Measurements from ENCODE around the gene GNS.
A peak's percentile ranks its signal among the peaks of the same experiment; 100 is the strongest.

GNS gene

GRCh38 chr12:64752833-64753238, 6.4 kb downstream of the GNS start:
- Histone ChIP-seq H3K36me3 (ENCODE audit: control insufficient read depth in 2 of 2, insufficient read depth in 2 of 2, low read length in 2 of 2) (peaks cover 7 to 11% of the 10 kb centered on the region in 2 donors), H3K9me3 (ENCODE audit: control insufficient read depth in 2 of 2, low read length in 2 of 2) (no peaks in the 10 kb centered on the region), H3K9ac (ENCODE audit: low read depth in 1 of 2, low read length in 2 of 2) (no peak overlapping the region), H3K27me3 (ENCODE audit: control insufficient read depth in 2 of 2, insufficient read depth in 2 of 2, low read length in 2 of 2) (no peaks in the 10 kb centered on the region), H3K27ac (ENCODE audit: low read depth in 2 of 2, low read length in 2 of 2) (no peak overlapping the region), H3K4me3 (ENCODE audit: low read length in 2 of 2) (no peak overlapping the region), H3K4me1 (ENCODE audit: control insufficient read depth in 2 of 2, insufficient read depth in 2 of 2, low read length in 2 of 2) (no peaks in the 10 kb centered on the region)

GRCh38 chr12:64752032-64752431, 7.2 kb downstream of the GNS start:
- H3K9me3 ChIP-seq (ENCODE audit: control insufficient read depth in 2 of 2, low read length in 2 of 2): no peaks in the 10 kb centered on the region
- H3K27ac ChIP-seq (ENCODE audit: low read depth in 2 of 2, low read length in 2 of 2): no peak overlapping the region
- peaks cover 7 to 16% of the 10 kb centered on the region in 2 donors for H3K36me3 ChIP-seq (ENCODE audit: control insufficient read depth in 2 of 2, insufficient read depth in 2 of 2, low read length in 2 of 2)
- no peak overlapping the region for H3K9ac ChIP-seq (ENCODE audit: low read depth in 1 of 2, low read length in 2 of 2)
- no peaks in the 10 kb centered on the region for H3K4me1 ChIP-seq (ENCODE audit: control insufficient read depth in 2 of 2, insufficient read depth in 2 of 2, low read length in 2 of 2)
- no peaks in the 10 kb centered on the region for H3K27me3 ChIP-seq (ENCODE audit: control insufficient read depth in 2 of 2, insufficient read depth in 2 of 2, low read length in 2 of 2)
- no peak overlapping the region for H3K4me3 ChIP-seq (ENCODE audit: low read length in 2 of 2)

- Histone ChIP-seq H3K9me3 (ENCODE audit: control insufficient read depth in 2 of 2, low read length in 2 of 2) (no peaks in the 10 kb centered on the region), H3K27me3 (ENCODE audit: control insufficient read depth in 2 of 2, insufficient read depth in 2 of 2, low read length in 2 of 2) (no peaks in the 10 kb centered on the region), H3K9ac (ENCODE audit: low read depth in 1 of 2, low read length in 2 of 2) (no peak overlapping the region), H3K4me3 (ENCODE audit: low read length in 2 of 2) (no peak overlapping the region), H3K4me1 (ENCODE audit: control insufficient read depth in 2 of 2, insufficient read depth in 2 of 2, low read length in 2 of 2) (peaks cover 3% of the 10 kb centered on the region in 2 donors), H3K36me3 (ENCODE audit: control insufficient read depth in 2 of 2, insufficient read depth in 2 of 2, low read length in 2 of 2) (peaks cover 8 to 16% of the 10 kb centered on the region in 2 donors), H3K27ac (ENCODE audit: low read depth in 2 of 2, low read length in 2 of 2) (no peak overlapping the region)
These were observed 9.6 kb downstream of the GNS start for GRCh38 chr12:64749461-64750200.

GRCh38 chr12:64747695-64748094, 11.5 kb downstream of the GNS start:
- Histone ChIP-seq H3K36me3 (ENCODE audit: control insufficient read depth in 2 of 2, insufficient read depth in 2 of 2, low read length in 2 of 2) (peaks cover 20 to 25% of the 10 kb centered on the region in 2 donors), H3K27ac (ENCODE audit: low read depth in 2 of 2, low read length in 2 of 2) (no peak overlapping the region), H3K9ac (ENCODE audit: low read depth in 1 of 2, low read length in 2 of 2) (no peak overlapping the region)

GRCh38 chr12:64746663-64747062, 12.5 kb downstream of the GNS start:
- peaks cover 22 to 31% of the 10 kb centered on the region in 2 donors for H3K36me3 ChIP-seq (ENCODE audit: control insufficient read depth in 2 of 2, insufficient read depth in 2 of 2, low read length in 2 of 2)
- no peak overlapping the region for H3K4me3 ChIP-seq (ENCODE audit: low read length in 2 of 2)
- H3K9me3 ChIP-seq (ENCODE audit: control insufficient read depth in 2 of 2, low read length in 2 of 2): no peaks in the 10 kb centered on the region
- H3K9ac ChIP-seq (ENCODE audit: low read depth in 1 of 2, low read length in 2 of 2): no peak overlapping the region
- H3K27ac ChIP-seq (ENCODE audit: low read depth in 2 of 2, low read length in 2 of 2): no peak overlapping the region
- no peaks in the 10 kb centered on the region for H3K27me3 ChIP-seq (ENCODE audit: control insufficient read depth in 2 of 2, insufficient read depth in 2 of 2, low read length in 2 of 2)
- peaks cover 6% of the 10 kb centered on the region in 2 donors for H3K4me1 ChIP-seq (ENCODE audit: control insufficient read depth in 2 of 2, insufficient read depth in 2 of 2, low read length in 2 of 2)

More at GRCh38 chr12:64747695-64748094, 11.5 kb downstream of the GNS start:
- no peak overlapping the region for H3K4me3 ChIP-seq (ENCODE audit: low read length in 2 of 2)
- H3K9me3 ChIP-seq (ENCODE audit: control insufficient read depth in 2 of 2, low read length in 2 of 2): no peaks in the 10 kb centered on the region
- H3K27me3 ChIP-seq (ENCODE audit: control insufficient read depth in 2 of 2, insufficient read depth in 2 of 2, low read length in 2 of 2): no peaks in the 10 kb centered on the region
- peaks cover 6% of the 10 kb centered on the region in 2 donors for H3K4me1 ChIP-seq (ENCODE audit: control insufficient read depth in 2 of 2, insufficient read depth in 2 of 2, low read length in 2 of 2)

- Histone ChIP-seq H3K9ac (ENCODE audit: low read depth in 1 of 2, low read length in 2 of 2) (no peak overlapping the region), H3K36me3 (ENCODE audit: control insufficient read depth in 2 of 2, insufficient read depth in 2 of 2, low read length in 2 of 2) (peaks cover 22 to 29% of the 10 kb centered on the region in 2 donors), H3K27me3 (ENCODE audit: control insufficient read depth in 2 of 2, insufficient read depth in 2 of 2, low read length in 2 of 2) (no peaks in the 10 kb centered on the region), H3K4me3 (ENCODE audit: low read length in 2 of 2) (no peak overlapping the region), H3K27ac (ENCODE audit: low read depth in 2 of 2, low read length in 2 of 2) (no peak overlapping the region), H3K4me1 (ENCODE audit: control insufficient read depth in 2 of 2, insufficient read depth in 2 of 2, low read length in 2 of 2) (peaks cover 6% of the 10 kb centered on the region in 2 donors), H3K9me3 (ENCODE audit: control insufficient read depth in 2 of 2, low read length in 2 of 2) (no peaks in the 10 kb centered on the region)
These were observed 13.2 kb downstream of the GNS start for GRCh38 chr12:64745980-64746379.

GRCh38 chr12:64745259-64745807, 13.9 kb downstream of the GNS start:
- H3K4me3 ChIP-seq (ENCODE audit: low read length in 2 of 2): no peak overlapping the region
- H3K27ac ChIP-seq (ENCODE audit: low read depth in 2 of 2, low read length in 2 of 2): no peak overlapping the region
- H3K36me3 ChIP-seq (ENCODE audit: control insufficient read depth in 2 of 2, insufficient read depth in 2 of 2, low read length in 2 of 2): peaks cover 23 to 26% of the 10 kb centered on the region in 2 donors

GRCh38 chr12:64744422-64745258, 14.6 kb downstream of the GNS start:
- H3K9me3 ChIP-seq (ENCODE audit: control insufficient read depth in 2 of 2, low read length in 2 of 2): no peaks in the 10 kb centered on the region
- peak overlapping the region in 1 of 2 donors; percentile 35 for H3K27ac ChIP-seq (ENCODE audit: low read depth in 2 of 2, low read length in 2 of 2)
- H3K36me3 ChIP-seq (ENCODE audit: control insufficient read depth in 2 of 2, insufficient read depth in 2 of 2, low read length in 2 of 2): peaks cover 24 to 31% of the 10 kb centered on the region in 2 donors
- H3K4me3 ChIP-seq (ENCODE audit: low read length in 2 of 2): no peak overlapping the region
- no peaks in the 10 kb centered on the region for H3K27me3 ChIP-seq (ENCODE audit: control insufficient read depth in 2 of 2, insufficient read depth in 2 of 2, low read length in 2 of 2)
- H3K4me1 ChIP-seq (ENCODE audit: control insufficient read depth in 2 of 2, insufficient read depth in 2 of 2, low read length in 2 of 2): peaks cover 6% of the 10 kb centered on the region in 2 donors
- H3K9ac ChIP-seq (ENCODE audit: low read depth in 1 of 2, low read length in 2 of 2): no peak overlapping the region

More at GRCh38 chr12:64745259-64745807, 13.9 kb downstream of the GNS start:
- Histone ChIP-seq H3K9ac (ENCODE audit: low read depth in 1 of 2, low read length in 2 of 2) (no peak overlapping the region), H3K9me3 (ENCODE audit: control insufficient read depth in 2 of 2, low read length in 2 of 2) (no peaks in the 10 kb centered on the region), H3K27me3 (ENCODE audit: control insufficient read depth in 2 of 2, insufficient read depth in 2 of 2, low read length in 2 of 2) (no peaks in the 10 kb centered on the region), H3K4me1 (ENCODE audit: control insufficient read depth in 2 of 2, insufficient read depth in 2 of 2, low read length in 2 of 2) (peaks cover 6% of the 10 kb centered on the region in 2 donors)

- Histone ChIP-seq H3K9ac (ENCODE audit: low read depth in 1 of 2, low read length in 2 of 2) (no peak overlapping the region), H3K4me3 (ENCODE audit: low read length in 2 of 2) (no peak overlapping the region), H3K27ac (ENCODE audit: low read depth in 2 of 2, low read length in 2 of 2) (no peak overlapping the region), H3K4me1 (ENCODE audit: control insufficient read depth in 2 of 2, insufficient read depth in 2 of 2, low read length in 2 of 2) (peaks cover 6% of the 10 kb centered on the region in 2 donors), H3K27me3 (ENCODE audit: control insufficient read depth in 2 of 2, insufficient read depth in 2 of 2, low read length in 2 of 2) (no peaks in the 10 kb centered on the region), H3K36me3 (ENCODE audit: control insufficient read depth in 2 of 2, insufficient read depth in 2 of 2, low read length in 2 of 2) (peaks cover 30 to 38% of the 10 kb centered on the region in 2 donors), H3K9me3 (ENCODE audit: control insufficient read depth in 2 of 2, low read length in 2 of 2) (no peaks in the 10 kb centered on the region)
These were observed 16.0 kb downstream of the GNS start for GRCh38 chr12:64743206-64743605.

- Histone ChIP-seq H3K9me3 (ENCODE audit: control insufficient read depth in 2 of 2, low read length in 2 of 2) (no peaks in the 10 kb centered on the region), H3K36me3 (ENCODE audit: control insufficient read depth in 2 of 2, insufficient read depth in 2 of 2, low read length in 2 of 2) (peaks cover 32 to 44% of the 10 kb centered on the region in 2 donors), H3K27ac (ENCODE audit: low read depth in 2 of 2, low read length in 2 of 2) (no peak overlapping the region), H3K4me3 (ENCODE audit: low read length in 2 of 2) (no peak overlapping the region), H3K9ac (ENCODE audit: low read depth in 1 of 2, low read length in 2 of 2) (no peak overlapping the region), H3K27me3 (ENCODE audit: control insufficient read depth in 2 of 2, insufficient read depth in 2 of 2, low read length in 2 of 2) (no peaks in the 10 kb centered on the region), H3K4me1 (ENCODE audit: control insufficient read depth in 2 of 2, insufficient read depth in 2 of 2, low read length in 2 of 2) (peaks cover 6% of the 10 kb centered on the region in 2 donors)
These were observed 16.8 kb downstream of the GNS start for GRCh38 chr12:64742416-64742815.

Data from mucosa of rectum (tissue), 2 donors.